H9 (cell line): Measurements from ENCODE around the gene SFMBT2. TPM values are rescaled to one million over a fixed set of nuclear protein-coding genes. Genes with fewer than 3 reads are reported as not detected.

Experiments used
- DNase-seq: peaks from one replicate; pipeline ENCODE4 v3.0.0-alpha.2; 2017
- H2AFZ ChIP-seq: one replicate; pipeline ENCODE4 v1.6.1; 2013; ENCODE audit warnings: mild to moderate bottlenecking, low read length, control low read depth, moderate library complexity
- H2AK5ac ChIP-seq: 2 replicates; pipeline ENCODE4 v1.6.1; 2013; ENCODE audit warnings: low read length, control low read depth, mixed read lengths; ENCODE audit not compliant: insufficient read length
- H2BK120ac ChIP-seq: one replicate; pipeline ENCODE4 v1.6.1; 2013; ENCODE audit warnings: low read depth, mild to moderate bottlenecking, low read length, control low read depth, inconsistent platforms; ENCODE audit not compliant: poor library complexity, severe bottlenecking
- H2BK12ac ChIP-seq: 2 replicates; pipeline ENCODE4 v1.6.1; 2013; ENCODE audit warnings: low read length, control low read depth, mixed read lengths, low read depth; ENCODE audit not compliant: insufficient read length
- H2BK15ac ChIP-seq: 2 replicates; pipeline ENCODE4 v1.6.1; 2013; ENCODE audit warnings: low read depth, low read length, control low read depth
- H2BK20ac ChIP-seq: one replicate; pipeline ENCODE4 v1.6.1; 2013; ENCODE audit warnings: low read depth, mild to moderate bottlenecking, low read length, control low read depth, inconsistent platforms; ENCODE audit not compliant: poor library complexity, severe bottlenecking
- H2BK5ac ChIP-seq: 2 replicates; pipeline ENCODE4 v1.6.1; 2013; ENCODE audit warnings: low read length, control low read depth, mixed read lengths; ENCODE audit not compliant: insufficient read length
- H3K14ac ChIP-seq: 2 replicates; pipeline ENCODE4 v1.6.1; 2013; ENCODE audit warnings: low read length, control low read depth; ENCODE audit not compliant: insufficient read depth
- H3K18ac ChIP-seq: 2 replicates; pipeline ENCODE4 v1.6.1; 2013; ENCODE audit warnings: low read depth, mild to moderate bottlenecking, mixed read lengths, low read length, control low read depth; ENCODE audit not compliant: insufficient read length
- H3K23ac ChIP-seq: 2 replicates; pipeline ENCODE4 v1.6.1; 2013; ENCODE audit warnings: low read length, control low read depth, mixed read lengths, low read depth; ENCODE audit not compliant: insufficient read length
- H3K23me2 ChIP-seq: 2 replicates; pipeline ENCODE4 v1.6.1; 2013; ENCODE audit warnings: low read depth, mild to moderate bottlenecking, mixed read lengths, low read length, control low read depth; ENCODE audit not compliant: insufficient read length, poor library complexity, severe bottlenecking
- H3K27ac ChIP-seq: 2 replicates; pipeline ENCODE4 v1.5.1; 2013; ENCODE audit warnings: low read length, control low read depth, mixed read lengths, low read depth; ENCODE audit not compliant: insufficient read length
- H3K27me3 ChIP-seq: 2 replicates; pipeline ENCODE4 v1.6.1; 2013; ENCODE audit warnings: low read length, control low read depth, inconsistent platforms; ENCODE audit not compliant: insufficient read depth
- H3K4ac ChIP-seq: 2 replicates; pipeline ENCODE4 v1.6.1; 2013; ENCODE audit warnings: low read depth, mild to moderate bottlenecking, control low read depth, inconsistent platforms, low read length, moderate library complexity
- H3K4me1 ChIP-seq: 2 replicates; pipeline ENCODE4 v1.6.1; 2013; ENCODE audit warnings: low read length, control low read depth, inconsistent platforms; ENCODE audit not compliant: insufficient read depth
- H3K4me2 ChIP-seq: 2 replicates; pipeline ENCODE4 v1.6.1; 2013; ENCODE audit warnings: low read length, control low read depth, mixed read lengths; ENCODE audit not compliant: insufficient read length, insufficient read depth
- H3K56ac ChIP-seq: 2 replicates; pipeline ENCODE4 v1.6.1; 2013; ENCODE audit warnings: low read depth, mild to moderate bottlenecking, mixed read lengths, low read length, control low read depth; ENCODE audit not compliant: insufficient read length
- H3K79me1 ChIP-seq: 2 replicates; pipeline ENCODE4 v1.6.1; 2013; ENCODE audit warnings: low read depth, mild to moderate bottlenecking, moderate library complexity, low read length, control low read depth, inconsistent platforms; ENCODE audit not compliant: insufficient read depth, poor library complexity, severe bottlenecking
- H3K79me2 ChIP-seq: 2 replicates; pipeline ENCODE4 v1.6.1; 2013; ENCODE audit warnings: low read length, control low read depth, inconsistent platforms; ENCODE audit not compliant: insufficient read depth
- H3K9ac ChIP-seq: 2 replicates; pipeline ENCODE4 v1.6.1; 2013; ENCODE audit warnings: low read length, control low read depth, mixed read lengths; ENCODE audit not compliant: insufficient read length; ENCODE audit errors: extremely low read depth
- H3K9me3 ChIP-seq: one replicate; pipeline ENCODE4 v1.6.1; 2013; ENCODE audit warnings: low read depth, low read length, inconsistent platforms; ENCODE audit not compliant: control insufficient read depth
- H3T11ph ChIP-seq: one replicate; pipeline ENCODE4 v1.6.1; 2013; ENCODE audit warnings: mild to moderate bottlenecking, low read length, control low read depth, inconsistent platforms
- H4K20me1 ChIP-seq: one replicate; pipeline ENCODE4 v1.6.1; 2013; ENCODE audit not compliant: control insufficient read depth, insufficient read length, insufficient read depth
- H4K5ac ChIP-seq: 2 replicates; pipeline ENCODE4 v1.6.1; 2013; ENCODE audit warnings: low read depth, mild to moderate bottlenecking, mixed read lengths, low read length, control low read depth; ENCODE audit not compliant: insufficient read length
- H4K8ac ChIP-seq: replicated peaks from 2 replicates; pipeline ENCODE4 v1.6.1; 2013; ENCODE audit warnings: low read length, control low read depth, mixed read lengths, low read depth; ENCODE audit not compliant: insufficient read length
- H4K91ac ChIP-seq: 2 replicates; pipeline ENCODE4 v1.6.1; 2013; ENCODE audit warnings: low read depth, mild to moderate bottlenecking, moderate library complexity, mixed read lengths, low read length, control low read depth; ENCODE audit not compliant: insufficient read length
- H3K27ac Mint-ChIP-seq, 3 experiments: 2 replicates in 2 of 3; 3 replicates in 1 of 3; pipeline ENCODE4 v1.8.0; 2020 to 2021; ENCODE audit warnings: mixed read lengths in 3 of 3, mild to moderate bottlenecking in 1 of 3, moderate library complexity in 1 of 3
- H3K27me3 Mint-ChIP-seq: 2 replicates; pipeline ENCODE4 v1.8.0; 2021; ENCODE audit warnings: low read depth, mild to moderate bottlenecking, moderate library complexity, mixed read lengths
- H3K36me3 Mint-ChIP-seq, 3 experiments: 2 replicates in 2 of 3; 3 replicates in 1 of 3; pipeline ENCODE4 v1.8.0; 2020 to 2021; ENCODE audit warnings: low read depth in 3 of 3, mixed read lengths in 3 of 3; ENCODE audit not compliant: insufficient read depth in 1 of 3
- H3K4me1 Mint-ChIP-seq, 2 experiments: 2 replicates each; pipeline ENCODE4 v1.8.0; 2020; ENCODE audit warnings: mixed read lengths in 2 of 2
- H3K4me3 Mint-ChIP-seq, 2 experiments: 2 replicates in 1 of 2; 3 replicates in 1 of 2; pipeline ENCODE4 v1.8.0; 2020 to 2021; ENCODE audit warnings: mild to moderate bottlenecking in 2 of 2, mixed read lengths in 2 of 2, moderate library complexity in 1 of 2
- H3K9me3 Mint-ChIP-seq, 2 experiments: 2 replicates in 1 of 2; 3 replicates in 1 of 2; pipeline ENCODE4 v1.8.0; 2020; ENCODE audit warnings: mild to moderate bottlenecking in 2 of 2, mixed read lengths in 2 of 2, moderate library complexity in 1 of 2
- WGBS: extraction: QIAGEN DNeasy Blood & Tissue Kit; methylation state at CpG from one replicate; pipeline ENCODE4 v1.1.7; 2013; ENCODE audit warnings: missing lambda C conversion rate, low lambda C conversion rate, mixed read lengths; ENCODE audit not compliant: insufficient read length; ENCODE audit errors: extremely low coverage; 5-methylcytosine and 5-hydroxymethylcytosine counted together
- total RNA-seq: library from RNA; stranded (reverse); gene quantifications from 2 replicates; pipeline ENCODE4 v1.2.1, GENCODE V29; 2021
- TF ChIP-seq, protein P1 (sequence below): fragments of 200-600 bp; sonication (generic); conservative IDR thresholded peaks from 3 replicates; pipeline ENCODE4 v1.8.0; 2021; ENCODE audit warnings: antibody characterized with exemption, mild to moderate bottlenecking

Gene SFMBT2
- total RNA-seq, 1 experiment from 2014 or later = 5.3 TPM

DNA sequence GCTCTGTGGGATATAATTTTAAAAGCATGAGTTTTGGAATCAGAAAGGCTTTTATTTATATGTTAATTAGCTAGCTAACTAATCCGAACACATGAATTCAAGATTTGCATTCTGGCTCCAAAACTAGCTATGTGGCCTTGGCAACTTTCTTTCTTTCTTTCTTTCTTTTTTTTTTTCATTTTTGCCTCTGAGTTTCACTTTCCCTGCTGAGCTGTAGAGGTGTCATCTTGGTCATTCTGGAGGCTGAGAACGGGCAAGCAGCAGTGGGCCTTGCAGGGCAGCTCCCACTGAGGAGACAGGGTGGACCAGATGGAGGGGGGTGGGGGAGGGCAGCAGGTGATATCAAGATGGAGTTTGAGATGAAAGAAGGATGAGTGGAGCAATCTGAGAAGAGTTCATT is 24.8 kb upstream of the SFMBT2 start:
- H3K27me3 ChIP-seq = no peaks in the 10 kb centered on the region
- no peaks in the 10 kb centered on the region for H3K79me1 ChIP-seq
- H3K4me1 ChIP-seq = peaks cover 3% of the 10 kb centered on the region; the same call in 1 of the 2 replicates
- H2BK15ac ChIP-seq = no peak overlapping the region
- peaks cover 34 to 35% of the 10 kb centered on the region in 2 experiments for H3K4me1 Mint-ChIP-seq
- no peak overlapping the region for H2AK5ac ChIP-seq
- H3K9me3 ChIP-seq = no peaks in the 10 kb centered on the region
- H2BK120ac ChIP-seq = no peak overlapping the region
- DNase-seq = no peak
- H3K9ac ChIP-seq = no peak overlapping the region
- H2BK5ac ChIP-seq = no peak overlapping the region
- no peaks in the 10 kb centered on the region; the same call in 1 of the 2 replicates for H3K27me3 Mint-ChIP-seq
- no peaks in the 10 kb centered on the region; a peak in 1 of 5 replicates for H3K9me3 Mint-ChIP-seq
- H3K23me2 ChIP-seq = no peaks in the 10 kb centered on the region
- no peak overlapping the region for H3K4me2 ChIP-seq
- H4K20me1 ChIP-seq = no peaks in the 10 kb centered on the region
- no CpG with 5 or more reads among the region's 2 CpGs for WGBS
- no peak overlapping the region for H3K18ac ChIP-seq
- H4K8ac ChIP-seq = no peak overlapping the region
- H3K27ac ChIP-seq = no peak overlapping the region
- H2BK20ac ChIP-seq = no peak overlapping the region
- TF ChIP-seq, protein P1, sequence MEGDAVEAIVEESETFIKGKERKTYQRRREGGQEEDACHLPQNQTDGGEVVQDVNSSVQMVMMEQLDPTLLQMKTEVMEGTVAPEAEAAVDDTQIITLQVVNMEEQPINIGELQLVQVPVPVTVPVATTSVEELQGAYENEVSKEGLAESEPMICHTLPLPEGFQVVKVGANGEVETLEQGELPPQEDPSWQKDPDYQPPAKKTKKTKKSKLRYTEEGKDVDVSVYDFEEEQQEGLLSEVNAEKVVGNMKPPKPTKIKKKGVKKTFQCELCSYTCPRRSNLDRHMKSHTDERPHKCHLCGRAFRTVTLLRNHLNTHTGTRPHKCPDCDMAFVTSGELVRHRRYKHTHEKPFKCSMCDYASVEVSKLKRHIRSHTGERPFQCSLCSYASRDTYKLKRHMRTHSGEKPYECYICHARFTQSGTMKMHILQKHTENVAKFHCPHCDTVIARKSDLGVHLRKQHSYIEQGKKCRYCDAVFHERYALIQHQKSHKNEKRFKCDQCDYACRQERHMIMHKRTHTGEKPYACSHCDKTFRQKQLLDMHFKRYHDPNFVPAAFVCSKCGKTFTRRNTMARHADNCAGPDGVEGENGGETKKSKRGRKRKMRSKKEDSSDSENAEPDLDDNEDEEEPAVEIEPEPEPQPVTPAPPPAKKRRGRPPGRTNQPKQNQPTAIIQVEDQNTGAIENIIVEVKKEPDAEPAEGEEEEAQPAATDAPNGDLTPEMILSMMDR = no peak
- H3K4ac ChIP-seq = no peak overlapping the region
- peak overlapping the region in 1 of 3 experiments; percentile 11; a peak in 1 of 7 replicates for H3K27ac Mint-ChIP-seq
- H3K56ac ChIP-seq = no peak overlapping the region
- H4K5ac ChIP-seq = no peak overlapping the region
- H2BK12ac ChIP-seq = no peak overlapping the region
- H3K14ac ChIP-seq = no peak overlapping the region
- H3K4me3 Mint-ChIP-seq = no peak overlapping the region
- H3K79me2 ChIP-seq = no peaks in the 10 kb centered on the region
- H3T11ph ChIP-seq = no peak overlapping the region
- no peaks in the 10 kb centered on the region for H3K36me3 Mint-ChIP-seq
- H4K91ac ChIP-seq = no peak overlapping the region
- H3K23ac ChIP-seq = no peak overlapping the region
- no peak overlapping the region for H2AFZ ChIP-seq
